Natural killer cell (primary cell): ENCODE data around the gene NLRP1. TPM values are rescaled to one million over a fixed set of nuclear protein-coding genes. Genes with fewer than 3 reads are reported as not detected.

Experiments
- ATAC-seq, 3 donors: fragments of 150-1000 bp in 2 of 3; fragments of 200-7000 bp in 1 of 3; cut with Tn5 transposase; 1 replicate in 1 of 3; 2 replicates in 2 of 3; pipeline ENCODE4 v1.10.0; 2021; ENCODE audit warnings: mild to moderate bottlenecking in 2 of 3, moderate library complexity in 2 of 3
- DNase-seq, 2 donors: peaks; one replicate each; pipeline versions ENCODE4 v3.0.0 to v3.0.0-alpha.2; 2013 to 2021; ENCODE audit warnings: mixed read lengths in 1 of 2
- H3K27ac ChIP-seq: one replicate; pipeline ENCODE4 v1.5.1; 2013; ENCODE audit warnings: mild to moderate bottlenecking, low read length
- H3K27me3 ChIP-seq: one replicate; pipeline ENCODE4 v1.6.1; 2013; ENCODE audit warnings: low read length; ENCODE audit not compliant: control insufficient read depth, insufficient read depth
- H3K36me3 ChIP-seq: one replicate; pipeline ENCODE4 v1.6.1; 2013; ENCODE audit warnings: low read length; ENCODE audit not compliant: control insufficient read depth, insufficient read depth
- H3K4me1 ChIP-seq: one replicate; pipeline ENCODE4 v1.6.1; 2013; ENCODE audit warnings: low read length; ENCODE audit not compliant: control insufficient read depth, insufficient read depth
- H3K4me3 ChIP-seq: one replicate; pipeline ENCODE4 v1.5.1; 2013; ENCODE audit warnings: low read length
- H3K9me3 ChIP-seq: one replicate; pipeline ENCODE4 v1.6.1; 2013; ENCODE audit warnings: low read length; ENCODE audit not compliant: control insufficient read depth, insufficient read depth
- H3K27ac Mint-ChIP-seq, 2 donors: one replicate each; pipeline ENCODE4 v1.8.0; 2022; ENCODE audit warnings: mild to moderate bottlenecking in 2 of 2, mixed read lengths in 2 of 2, moderate library complexity in 1 of 2
- H3K27me3 Mint-ChIP-seq, 2 donors: one replicate each; pipeline ENCODE4 v1.8.0; 2022; ENCODE audit warnings: low read depth in 2 of 2, mixed read lengths in 2 of 2
- H3K36me3 Mint-ChIP-seq: one replicate; pipeline ENCODE4 v1.8.0; 2022; ENCODE audit warnings: mixed read lengths
- H3K4me1 Mint-ChIP-seq, 2 donors: one replicate each; pipeline ENCODE4 v1.8.0; 2022; ENCODE audit warnings: mixed read lengths in 2 of 2
- H3K4me3 Mint-ChIP-seq: one replicate; pipeline ENCODE4 v1.8.0; 2022; ENCODE audit warnings: mild to moderate bottlenecking, moderate library complexity, mixed read lengths
- H3K9me3 Mint-ChIP-seq, 2 donors: one replicate each; pipeline ENCODE4 v1.8.0; 2022; ENCODE audit warnings: mixed read lengths in 2 of 2
- WGBS: methylation state at CpG from one replicate; pipeline ENCODE4 v1.1.7; 2013; ENCODE audit warnings: missing lambda C conversion rate; ENCODE audit not compliant: insufficient coverage; 5-methylcytosine and 5-hydroxymethylcytosine counted together
- intact Hi-C: fragments of 100-400 bp; cut with micrococcal nuclease; formaldehyde crosslinking; loops from one replicate; pipeline ENCODE4 v1.14.2; 2022
- total RNA-seq, 4 donors: library from RNA; stranded (reverse); fragments of 120-200 nt in 1 of 4; gene quantifications; one replicate each; pipeline versions ENCODE4 v1.2.3 to v1.2.4, GENCODE V29; 2013 to 2022
- TF ChIP-seq, protein P1 (sequence below): fragments of 200-600 bp; IDR thresholded peaks from one replicate; pipeline ENCODE4 v1.8.0; 2022; ENCODE audit warnings: antibody characterized with exemption

The NLRP1 gene
- total RNA-seq, 3 donors from 2014 or later (not counting 1 experiment from before 2014, with no cell fraction given), result 206 to 237 (median 209) TPM

- Mint-ChIP-seq H3K27ac (peak overlapping the region; percentile 97 to 99), H3K36me3 (peaks cover 12% of the 10 kb centered on the region), H3K4me1 (peaks cover 57 to 60% of the 10 kb centered on the region in 2 donors), H3K4me3 (peak overlapping the region; percentile 97), H3K9me3 (no peaks in the 10 kb centered on the region), H3K27me3 (no peaks in the 10 kb centered on the region)
- peak in 1 of 2 donors; percentile 42 for DNase-seq
- ATAC-seq, result peak in 2 of 3 donors; percentile 8 to 14
- Histone ChIP-seq H3K4me1 (peaks cover 56% of the 10 kb centered on the region), H3K4me3 (peak overlapping the region; percentile 94), H3K27ac (peak overlapping the region; percentile 96), H3K9me3 (no peaks in the 10 kb centered on the region), H3K36me3 (peaks cover 17% of the 10 kb centered on the region), H3K27me3 (no peaks in the 10 kb centered on the region)
- WGBS, result 26% methylated on average over 20 of the region's 21 CpGs
- intact Hi-C loops, result no loop called here
- TF ChIP-seq, protein P1, sequence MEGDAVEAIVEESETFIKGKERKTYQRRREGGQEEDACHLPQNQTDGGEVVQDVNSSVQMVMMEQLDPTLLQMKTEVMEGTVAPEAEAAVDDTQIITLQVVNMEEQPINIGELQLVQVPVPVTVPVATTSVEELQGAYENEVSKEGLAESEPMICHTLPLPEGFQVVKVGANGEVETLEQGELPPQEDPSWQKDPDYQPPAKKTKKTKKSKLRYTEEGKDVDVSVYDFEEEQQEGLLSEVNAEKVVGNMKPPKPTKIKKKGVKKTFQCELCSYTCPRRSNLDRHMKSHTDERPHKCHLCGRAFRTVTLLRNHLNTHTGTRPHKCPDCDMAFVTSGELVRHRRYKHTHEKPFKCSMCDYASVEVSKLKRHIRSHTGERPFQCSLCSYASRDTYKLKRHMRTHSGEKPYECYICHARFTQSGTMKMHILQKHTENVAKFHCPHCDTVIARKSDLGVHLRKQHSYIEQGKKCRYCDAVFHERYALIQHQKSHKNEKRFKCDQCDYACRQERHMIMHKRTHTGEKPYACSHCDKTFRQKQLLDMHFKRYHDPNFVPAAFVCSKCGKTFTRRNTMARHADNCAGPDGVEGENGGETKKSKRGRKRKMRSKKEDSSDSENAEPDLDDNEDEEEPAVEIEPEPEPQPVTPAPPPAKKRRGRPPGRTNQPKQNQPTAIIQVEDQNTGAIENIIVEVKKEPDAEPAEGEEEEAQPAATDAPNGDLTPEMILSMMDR, result no peak
Measured at GRCh38 chr17:5583426-5584382, 605 bp downstream of the NLRP1 start.

DNA sequence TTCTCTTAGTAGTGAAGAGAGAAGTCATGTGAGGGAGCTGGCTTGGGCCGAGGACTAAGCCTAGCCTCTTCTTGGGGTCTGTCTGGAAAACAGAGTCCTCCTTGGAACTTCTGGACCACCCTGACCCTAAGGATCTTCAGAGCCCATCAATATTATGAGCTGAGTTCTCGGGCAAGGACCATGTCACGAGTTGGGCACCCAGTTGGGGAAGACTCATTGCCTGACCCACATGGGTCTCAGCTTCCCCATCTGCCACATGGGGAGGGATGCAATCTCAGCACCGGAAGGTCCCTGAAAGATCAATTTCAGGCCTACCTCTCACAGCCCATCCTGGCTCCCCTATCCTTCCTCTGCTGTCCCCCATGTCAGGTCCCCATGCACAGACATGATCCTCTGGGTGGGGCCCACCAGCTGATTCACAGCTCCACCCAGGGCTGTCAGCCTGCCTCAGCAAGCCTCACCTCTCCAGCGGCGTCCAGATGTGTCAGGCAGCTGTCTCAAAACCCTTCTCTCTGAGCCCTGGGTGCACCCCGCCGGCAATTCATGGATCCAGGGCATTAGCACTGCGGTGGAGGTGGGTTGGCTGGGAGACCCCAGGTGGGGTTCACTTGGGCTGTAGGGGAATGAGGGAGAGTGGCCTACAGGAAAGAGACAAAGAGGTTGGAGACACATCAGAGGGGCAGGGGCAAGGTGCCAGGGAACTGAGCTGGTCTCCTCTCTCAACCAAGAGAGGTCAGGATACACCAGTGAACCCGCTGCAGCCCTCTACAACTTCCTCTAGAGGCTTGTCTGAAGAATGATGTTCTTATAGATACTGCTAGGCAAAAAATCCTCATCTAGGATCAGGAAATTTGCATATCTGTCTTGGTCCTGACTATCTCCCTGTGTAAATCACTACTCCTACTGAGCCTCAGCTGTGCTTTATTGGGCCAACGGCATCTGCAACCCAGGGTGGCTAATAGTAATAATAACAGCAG is 1.8 kb downstream of the NLRP1 start:
- WGBS, result 67% methylated on average over 10 of the region's 11 CpGs
- peak overlapping the region; percentile 96 for H3K27ac ChIP-seq
- H3K36me3 Mint-ChIP-seq, result peaks cover 21% of the 10 kb centered on the region

DNA sequence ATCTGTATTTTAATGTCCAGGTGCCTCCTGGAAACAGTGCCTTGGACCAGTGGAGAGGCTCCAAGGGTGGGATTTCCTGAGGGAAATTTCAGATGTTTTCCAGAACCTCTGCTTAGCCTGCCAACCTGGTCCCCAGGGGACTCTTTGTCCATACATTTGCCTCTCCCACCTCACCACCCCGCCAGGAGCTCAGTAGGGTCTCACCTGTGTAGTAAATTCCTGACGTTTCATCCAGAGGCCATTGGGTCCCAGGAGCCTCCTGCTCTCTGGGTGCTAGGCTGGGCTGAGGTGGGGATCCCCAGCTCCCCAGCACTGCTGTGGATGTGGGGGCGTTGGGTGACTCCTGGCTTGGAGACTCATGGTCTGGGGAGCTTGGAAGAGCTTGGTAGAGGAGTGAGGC is 2.7 kb downstream of the NLRP1 start:
- peaks cover 70 to 74% of the 10 kb centered on the region in 2 donors for H3K4me1 Mint-ChIP-seq
- no peaks in the 10 kb centered on the region for H3K27me3 Mint-ChIP-seq
- Histone ChIP-seq H3K27me3 (no peaks in the 10 kb centered on the region), H3K4me3 (no peak overlapping the region), H3K4me1 (peaks cover 56% of the 10 kb centered on the region), H3K9me3 (no peaks in the 10 kb centered on the region), H3K27ac (no peak overlapping the region), H3K36me3 (peaks cover 17% of the 10 kb centered on the region)
- intact Hi-C loops, result no loop called here
- H3K36me3 Mint-ChIP-seq, result peaks cover 21% of the 10 kb centered on the region
- H3K9me3 Mint-ChIP-seq, result no peaks in the 10 kb centered on the region
- TF ChIP-seq, protein P1, result no peak
- peak overlapping the region; percentile 97 to 99 for H3K27ac Mint-ChIP-seq
- ATAC-seq (no peak), DNase-seq (no peak)
- H3K4me3 Mint-ChIP-seq, result peak overlapping the region; percentile 89
- WGBS, result 92% methylated on average over 3 of the region's 3 CpGs

More for the DNA sequence above, 1.8 kb downstream of the NLRP1 start:
- no peaks in the 10 kb centered on the region for H3K9me3 ChIP-seq
- Mint-ChIP-seq H3K4me1 (peaks cover 66 to 70% of the 10 kb centered on the region in 2 donors), H3K9me3 (no peaks in the 10 kb centered on the region), H3K4me3 (peak overlapping the region; percentile 89), H3K27me3 (no peaks in the 10 kb centered on the region), H3K27ac (peak overlapping the region; percentile 97 to 99)
- peaks cover 56% of the 10 kb centered on the region for H3K4me1 ChIP-seq
- DNase-seq (peak in 1 of 2 donors; percentile 31), ATAC-seq (peak in 2 of 3 donors; percentile 11 to 34)
- peaks cover 17% of the 10 kb centered on the region for H3K36me3 ChIP-seq
- no peaks in the 10 kb centered on the region for H3K27me3 ChIP-seq
- intact Hi-C loops, result no loop called here
- peak overlapping the region; percentile 94 for H3K4me3 ChIP-seq
- TF ChIP-seq, protein P1, result no peak
